Lower leg skin (tissue), 3 donors: ENCODE data around the gene PMFBP1.

Experiments used
- CTCF ChIP-seq, 3 donors: fragments of 450-650 bp; IDR thresholded peaks; one replicate each; pipeline ENCODE4 v1.5.1; 2016; ENCODE audit warnings: antibody characterized with exemption in 3 of 3, mild to moderate bottlenecking in 3 of 3, moderate library complexity in 2 of 3
- POLR2A ChIP-seq, 2 donors: fragments of 450-650 bp; IDR thresholded peaks; one replicate each; pipeline ENCODE4 v1.6.1; 2016 to 2017; ENCODE audit warnings: antibody characterized with exemption in 2 of 2, mild to moderate bottlenecking in 1 of 2, moderate library complexity in 1 of 2

GRCh38 chr16:72166151-72166550 is 5.8 kb downstream of the PMFBP1 start:
- TF ChIP-seq CTCF (IDR thresholded peaks at IDR 0.05) (no peak), POLR2A (IDR thresholded peaks at IDR 0.05) (no peak)
